H9 (cell line): ENCODE results near the gene LRRC36. TPM values are rescaled to one million over a fixed set of nuclear protein-coding genes. Genes with fewer than 3 reads are reported as not detected.

Source experiments
- DNase-seq: peaks from one replicate; pipeline ENCODE4 v3.0.0-alpha.2; 2017
- H2AFZ ChIP-seq: one replicate; pipeline ENCODE4 v1.6.1; 2013; ENCODE audit warnings: mild to moderate bottlenecking, low read length, control low read depth, moderate library complexity
- H2AK5ac ChIP-seq: 2 replicates; pipeline ENCODE4 v1.6.1; 2013; ENCODE audit warnings: low read length, control low read depth, mixed read lengths; ENCODE audit not compliant: insufficient read length
- H2BK120ac ChIP-seq: one replicate; pipeline ENCODE4 v1.6.1; 2013; ENCODE audit warnings: low read depth, mild to moderate bottlenecking, low read length, control low read depth, inconsistent platforms; ENCODE audit not compliant: poor library complexity, severe bottlenecking
- H2BK12ac ChIP-seq: 2 replicates; pipeline ENCODE4 v1.6.1; 2013; ENCODE audit warnings: low read length, control low read depth, mixed read lengths, low read depth; ENCODE audit not compliant: insufficient read length
- H2BK15ac ChIP-seq: 2 replicates; pipeline ENCODE4 v1.6.1; 2013; ENCODE audit warnings: low read depth, low read length, control low read depth
- H2BK20ac ChIP-seq: one replicate; pipeline ENCODE4 v1.6.1; 2013; ENCODE audit warnings: low read depth, mild to moderate bottlenecking, low read length, control low read depth, inconsistent platforms; ENCODE audit not compliant: poor library complexity, severe bottlenecking
- H2BK5ac ChIP-seq: 2 replicates; pipeline ENCODE4 v1.6.1; 2013; ENCODE audit warnings: low read length, control low read depth, mixed read lengths; ENCODE audit not compliant: insufficient read length
- H3K14ac ChIP-seq: 2 replicates; pipeline ENCODE4 v1.6.1; 2013; ENCODE audit warnings: low read length, control low read depth; ENCODE audit not compliant: insufficient read depth
- H3K18ac ChIP-seq: 2 replicates; pipeline ENCODE4 v1.6.1; 2013; ENCODE audit warnings: low read depth, mild to moderate bottlenecking, mixed read lengths, low read length, control low read depth; ENCODE audit not compliant: insufficient read length
- H3K23ac ChIP-seq: 2 replicates; pipeline ENCODE4 v1.6.1; 2013; ENCODE audit warnings: low read length, control low read depth, mixed read lengths, low read depth; ENCODE audit not compliant: insufficient read length
- H3K23me2 ChIP-seq: 2 replicates; pipeline ENCODE4 v1.6.1; 2013; ENCODE audit warnings: low read depth, mild to moderate bottlenecking, mixed read lengths, low read length, control low read depth; ENCODE audit not compliant: insufficient read length, poor library complexity, severe bottlenecking
- H3K27ac ChIP-seq: 2 replicates; pipeline ENCODE4 v1.5.1; 2013; ENCODE audit warnings: low read length, control low read depth, mixed read lengths, low read depth; ENCODE audit not compliant: insufficient read length
- H3K27me3 ChIP-seq: 2 replicates; pipeline ENCODE4 v1.6.1; 2013; ENCODE audit warnings: low read length, control low read depth, inconsistent platforms; ENCODE audit not compliant: insufficient read depth
- H3K4ac ChIP-seq: 2 replicates; pipeline ENCODE4 v1.6.1; 2013; ENCODE audit warnings: low read depth, mild to moderate bottlenecking, control low read depth, inconsistent platforms, low read length, moderate library complexity
- H3K4me1 ChIP-seq: 2 replicates; pipeline ENCODE4 v1.6.1; 2013; ENCODE audit warnings: low read length, control low read depth, inconsistent platforms; ENCODE audit not compliant: insufficient read depth
- H3K4me2 ChIP-seq: 2 replicates; pipeline ENCODE4 v1.6.1; 2013; ENCODE audit warnings: low read length, control low read depth, mixed read lengths; ENCODE audit not compliant: insufficient read length, insufficient read depth
- H3K56ac ChIP-seq: 2 replicates; pipeline ENCODE4 v1.6.1; 2013; ENCODE audit warnings: low read depth, mild to moderate bottlenecking, mixed read lengths, low read length, control low read depth; ENCODE audit not compliant: insufficient read length
- H3K79me1 ChIP-seq: 2 replicates; pipeline ENCODE4 v1.6.1; 2013; ENCODE audit warnings: low read depth, mild to moderate bottlenecking, moderate library complexity, low read length, control low read depth, inconsistent platforms; ENCODE audit not compliant: insufficient read depth, poor library complexity, severe bottlenecking
- H3K79me2 ChIP-seq: 2 replicates; pipeline ENCODE4 v1.6.1; 2013; ENCODE audit warnings: low read length, control low read depth, inconsistent platforms; ENCODE audit not compliant: insufficient read depth
- H3K9ac ChIP-seq: 2 replicates; pipeline ENCODE4 v1.6.1; 2013; ENCODE audit warnings: low read length, control low read depth, mixed read lengths; ENCODE audit not compliant: insufficient read length; ENCODE audit errors: extremely low read depth
- H3K9me3 ChIP-seq: one replicate; pipeline ENCODE4 v1.6.1; 2013; ENCODE audit warnings: low read depth, low read length, inconsistent platforms; ENCODE audit not compliant: control insufficient read depth
- H3T11ph ChIP-seq: one replicate; pipeline ENCODE4 v1.6.1; 2013; ENCODE audit warnings: mild to moderate bottlenecking, low read length, control low read depth, inconsistent platforms
- H4K20me1 ChIP-seq: one replicate; pipeline ENCODE4 v1.6.1; 2013; ENCODE audit not compliant: control insufficient read depth, insufficient read length, insufficient read depth
- H4K5ac ChIP-seq: 2 replicates; pipeline ENCODE4 v1.6.1; 2013; ENCODE audit warnings: low read depth, mild to moderate bottlenecking, mixed read lengths, low read length, control low read depth; ENCODE audit not compliant: insufficient read length
- H4K8ac ChIP-seq: replicated peaks from 2 replicates; pipeline ENCODE4 v1.6.1; 2013; ENCODE audit warnings: low read length, control low read depth, mixed read lengths, low read depth; ENCODE audit not compliant: insufficient read length
- H4K91ac ChIP-seq: 2 replicates; pipeline ENCODE4 v1.6.1; 2013; ENCODE audit warnings: low read depth, mild to moderate bottlenecking, moderate library complexity, mixed read lengths, low read length, control low read depth; ENCODE audit not compliant: insufficient read length
- H3K27ac Mint-ChIP-seq, 3 experiments: 2 replicates in 2 of 3; 3 replicates in 1 of 3; pipeline ENCODE4 v1.8.0; 2020 to 2021; ENCODE audit warnings: mixed read lengths in 3 of 3, mild to moderate bottlenecking in 1 of 3, moderate library complexity in 1 of 3
- H3K27me3 Mint-ChIP-seq: 2 replicates; pipeline ENCODE4 v1.8.0; 2021; ENCODE audit warnings: low read depth, mild to moderate bottlenecking, moderate library complexity, mixed read lengths
- H3K36me3 Mint-ChIP-seq, 3 experiments: 2 replicates in 2 of 3; 3 replicates in 1 of 3; pipeline ENCODE4 v1.8.0; 2020 to 2021; ENCODE audit warnings: low read depth in 3 of 3, mixed read lengths in 3 of 3; ENCODE audit not compliant: insufficient read depth in 1 of 3
- H3K4me1 Mint-ChIP-seq, 2 experiments: 2 replicates each; pipeline ENCODE4 v1.8.0; 2020; ENCODE audit warnings: mixed read lengths in 2 of 2
- H3K4me3 Mint-ChIP-seq, 2 experiments: 2 replicates in 1 of 2; 3 replicates in 1 of 2; pipeline ENCODE4 v1.8.0; 2020 to 2021; ENCODE audit warnings: mild to moderate bottlenecking in 2 of 2, mixed read lengths in 2 of 2, moderate library complexity in 1 of 2
- H3K9me3 Mint-ChIP-seq, 2 experiments: 2 replicates in 1 of 2; 3 replicates in 1 of 2; pipeline ENCODE4 v1.8.0; 2020; ENCODE audit warnings: mild to moderate bottlenecking in 2 of 2, mixed read lengths in 2 of 2, moderate library complexity in 1 of 2
- WGBS: extraction: QIAGEN DNeasy Blood & Tissue Kit; methylation state at CpG from one replicate; pipeline ENCODE4 v1.1.7; 2013; ENCODE audit warnings: missing lambda C conversion rate, low lambda C conversion rate, mixed read lengths; ENCODE audit not compliant: insufficient read length; ENCODE audit errors: extremely low coverage; 5-methylcytosine and 5-hydroxymethylcytosine counted together
- total RNA-seq: library from RNA; stranded (reverse); gene quantifications from 2 replicates; pipeline ENCODE4 v1.2.1, GENCODE V29; 2021
- TF ChIP-seq, protein P1 (sequence below): fragments of 200-600 bp; sonication (generic); conservative IDR thresholded peaks from 3 replicates; pipeline ENCODE4 v1.8.0; 2021; ENCODE audit warnings: antibody characterized with exemption, mild to moderate bottlenecking

The LRRC36 gene
- total RNA-seq, 1 experiment from 2014 or later: not detected

DNA sequence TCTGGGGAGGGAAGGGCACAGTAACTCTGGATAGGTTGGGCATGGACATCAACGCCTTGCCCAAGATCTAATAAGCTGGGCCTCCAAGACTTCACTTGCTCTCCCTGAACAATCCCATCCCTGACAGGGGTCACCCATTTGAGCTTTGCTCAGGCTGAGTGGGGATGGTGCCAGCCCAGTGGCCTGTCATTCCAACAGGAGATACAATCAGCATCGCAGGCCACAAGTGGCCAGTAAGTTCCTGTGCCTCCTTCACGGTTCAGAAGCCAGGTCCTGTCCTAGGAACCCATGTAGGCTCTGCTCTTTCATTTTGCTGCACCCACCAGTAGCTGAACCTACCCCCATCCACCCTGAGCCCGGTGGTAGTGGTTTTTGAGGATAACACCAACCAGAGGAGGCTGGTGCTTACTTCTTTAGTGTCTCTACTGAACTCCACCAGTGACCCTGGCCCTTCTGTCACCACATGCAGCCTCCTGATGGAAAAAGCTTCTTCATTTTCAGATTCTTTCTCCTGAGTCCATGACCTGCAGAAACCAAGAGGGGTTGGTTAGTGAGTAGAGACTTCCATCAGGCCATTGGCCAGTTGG lies 32.4 kb upstream of the LRRC36 start:
- Mint-ChIP-seq H3K4me1 (peaks cover 6 to 7% of the 10 kb centered on the region in 2 experiments), H3K36me3 (no peaks in the 10 kb centered on the region), H3K4me3 (no peak overlapping the region), H3K27ac (no peak overlapping the region), H3K9me3 (no peaks in the 10 kb centered on the region), H3K27me3 (peaks cover 58% of the 10 kb centered on the region)
- DNase-seq: no peak
- Histone ChIP-seq H3K23ac (no peak overlapping the region), H3K4me1 (no peaks in the 10 kb centered on the region), H3K9ac (no peak overlapping the region), H3K4ac (no peak overlapping the region), H2BK120ac (no peak overlapping the region), H3K4me2 (no peak overlapping the region), H3T11ph (no peak overlapping the region), H2BK15ac (no peak overlapping the region), H3K56ac (no peak overlapping the region), H2AFZ (no peak overlapping the region), H4K5ac (no peak overlapping the region), H3K9me3 (no peaks in the 10 kb centered on the region), H2AK5ac (no peak overlapping the region), H4K8ac (no peak overlapping the region), H2BK5ac (no peak overlapping the region), H3K23me2 (no peaks in the 10 kb centered on the region), H3K79me1 (no peaks in the 10 kb centered on the region), H3K18ac (no peak overlapping the region), H3K14ac (no peak overlapping the region; the same call in 1 of the 2 replicates), H3K27ac (no peak overlapping the region), H2BK20ac (no peak overlapping the region), H3K27me3 (no peaks in the 10 kb centered on the region; the same call in 1 of the 2 replicates), H3K79me2 (no peaks in the 10 kb centered on the region), H4K91ac (no peak overlapping the region), H4K20me1 (no peaks in the 10 kb centered on the region), H2BK12ac (no peak overlapping the region)
- no CpG with 5 or more reads among the region's 4 CpGs for WGBS
- TF ChIP-seq, protein P1, sequence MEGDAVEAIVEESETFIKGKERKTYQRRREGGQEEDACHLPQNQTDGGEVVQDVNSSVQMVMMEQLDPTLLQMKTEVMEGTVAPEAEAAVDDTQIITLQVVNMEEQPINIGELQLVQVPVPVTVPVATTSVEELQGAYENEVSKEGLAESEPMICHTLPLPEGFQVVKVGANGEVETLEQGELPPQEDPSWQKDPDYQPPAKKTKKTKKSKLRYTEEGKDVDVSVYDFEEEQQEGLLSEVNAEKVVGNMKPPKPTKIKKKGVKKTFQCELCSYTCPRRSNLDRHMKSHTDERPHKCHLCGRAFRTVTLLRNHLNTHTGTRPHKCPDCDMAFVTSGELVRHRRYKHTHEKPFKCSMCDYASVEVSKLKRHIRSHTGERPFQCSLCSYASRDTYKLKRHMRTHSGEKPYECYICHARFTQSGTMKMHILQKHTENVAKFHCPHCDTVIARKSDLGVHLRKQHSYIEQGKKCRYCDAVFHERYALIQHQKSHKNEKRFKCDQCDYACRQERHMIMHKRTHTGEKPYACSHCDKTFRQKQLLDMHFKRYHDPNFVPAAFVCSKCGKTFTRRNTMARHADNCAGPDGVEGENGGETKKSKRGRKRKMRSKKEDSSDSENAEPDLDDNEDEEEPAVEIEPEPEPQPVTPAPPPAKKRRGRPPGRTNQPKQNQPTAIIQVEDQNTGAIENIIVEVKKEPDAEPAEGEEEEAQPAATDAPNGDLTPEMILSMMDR: no peak
